ENCODE results near the gene CTTNBP2NL. TPM values are rescaled to one million over a fixed set of nuclear protein-coding genes. Genes with fewer than 3 reads are reported as not detected.

The CTTNBP2NL gene
- total and polyA plus RNA-seq, 2 of the 4 experiments (the other 2 are of a cell fraction), result 12.4 to 22.0 TPM

GRCh38 chr1:112461200-112461871 lies 65.3 kb downstream of the CTTNBP2NL start:
- Histone ChIP-seq H2BK15ac (ENCODE audit: low read depth, low read length) (peak overlapping the region; percentile 8; the same call in 1 of the 3 replicates), H2AK9ac (replicated peaks; ENCODE audit: low read depth, low read length, poor library complexity) (no peak overlapping the region), H3K27me3 (ENCODE audit: control insufficient read depth, insufficient read depth, low read length) (no peaks in the 10 kb centered on the region), H2BK120ac (ENCODE audit: low read depth, low read length) (no peak overlapping the region), H3K56ac (ENCODE audit: extremely low read depth, insufficient read depth, low read length) (no peak overlapping the region), H4K5ac (ENCODE audit: low read depth, low read length) (no peak overlapping the region), H3K4me2 (ENCODE audit: low read depth, low read length) (no peak overlapping the region), H3K14ac (replicated peaks; ENCODE audit: low read depth, low read length) (0 out of 2 replicates have a peak overlapping the region, but pooled peaks have one; percentile 11), H4K20me1 (ENCODE audit: insufficient read depth, low read length) (peaks cover 14% of the 10 kb centered on the region), H4K91ac (ENCODE audit: insufficient read depth, low read depth, low read length) (no peak overlapping the region), H3K9me3 (ENCODE audit: control insufficient read depth, insufficient read depth, low read length) (no peaks in the 10 kb centered on the region), H3K4me3 (ENCODE audit: insufficient read depth, low read depth, low read length) (no peak overlapping the region), H2AK5ac (ENCODE audit: low read depth, low read length) (no peak overlapping the region), H3K23ac (ENCODE audit: low read depth, low read length) (peak overlapping the region; percentile 20; the same call in 1 of the 2 replicates), H2BK5ac (ENCODE audit: low read depth, low read length, poor library complexity, severe bottlenecking) (peak overlapping the region; percentile 16), H3K9ac (ENCODE audit: low read depth, low read length) (no peak overlapping the region), H3K27ac (ENCODE audit: insufficient read depth, low read length) (no peak overlapping the region), H4K8ac (ENCODE audit: low read depth in 2 of 2, low read length in 2 of 2) (no peak overlapping the region), H3K36me3 (ENCODE audit: control insufficient read depth, insufficient read depth, low read length) (peaks cover 13% of the 10 kb centered on the region), H3K4me1 (ENCODE audit: control insufficient read depth, insufficient read depth, low read length) (peaks cover 36% of the 10 kb centered on the region), H3K4ac (ENCODE audit: low read depth, low read length) (no peak overlapping the region; the same call in 1 of the 2 replicates), H2AFZ (replicated peaks; ENCODE audit: low read length, poor library complexity) (no peak overlapping the region), H3K18ac (ENCODE audit: low read depth, low read length) (no peak overlapping the region), H2BK20ac (ENCODE audit: low read depth, low read length) (no peak overlapping the region), H3K9me1 (ENCODE audit: insufficient read depth, low read length) (peaks cover 18% of the 10 kb centered on the region), H3K79me1 (ENCODE audit: low read depth in 1 of 2, low read length in 2 of 2) (peaks cover 25 to 66% of the 10 kb centered on the region in 2 experiments)
- DNase-seq, result no peak
- POLR2A ChIA-PET (ENCODE audit: unreplicated experiment), result no interaction called here
- dilution Hi-C loops (cut with HindIII; ENCODE audit: low sequenced_read_pairs, unreplicated experiment), result no loop called here
- no CpG with 5 or more reads among the region's 3 CpGs for WGBS, 2 experiments (ENCODE audit: extremely low coverage in 2 of 2, insufficient read length in 1 of 2)
- in situ Hi-C loops (cut with MboI; ENCODE audit: low sequenced_read_pairs), result loop anchor here (5.0 kb wide), 1 partner anchor 69 kb away; no protein-coding TSS in a partner anchor
- ATAC-seq (ENCODE audit: low read depth), result no peak
- BruUV-seq (replicated peaks), result no TSS peak
- intact Hi-C loops (cut with micrococcal nuclease), result loop anchor here (10.0 kb wide), 1 partner anchor 243 kb away; the partner anchor contains the start of gene RHOC
- CTCF ChIA-PET, result interaction anchor here (0.6 kb wide), 1 partner anchor 65 kb away, joined by 4 read pairs; no protein-coding TSS in a partner anchor
- TF ChIP-seq POLR2A (IDR thresholded peaks at IDR 0.05; ENCODE audit: low read depth, low read length), result no peak
- no peak for TF ChIP-seq MXI1 (IDR thresholded peaks at IDR 0.05; ENCODE audit: borderline replicate concordance, low read depth, low read length)
- TF ChIP-seq NFE2L2 (IDR thresholded peaks at IDR 0.05; ENCODE audit: low read depth, low read length), result no peak
- TF ChIP-seq MAFK (IDR thresholded peaks at IDR 0.05; ENCODE audit: low read depth, low read length), result no peak
- no peak for TF ChIP-seq MAZ (IDR thresholded peaks at IDR 0.05; ENCODE audit: borderline replicate concordance, low read depth, low read length)
- no peak for TF ChIP-seq CEBPB (IDR thresholded peaks at IDR 0.05; ENCODE audit: low read depth, low read length)
- no peak for TF ChIP-seq CHD1 (IDR thresholded peaks at IDR 0.05; ENCODE audit: low read depth, low read length)
- no peak for TF ChIP-seq BHLHE40 (IDR thresholded peaks at IDR 0.05; ENCODE audit: low read depth, low read length)
- TF ChIP-seq ELK1 (IDR thresholded peaks at IDR 0.05; ENCODE audit: borderline replicate concordance, low read depth, low read length), result no peak
- TF ChIP-seq RAD21 (IDR thresholded peaks at IDR 0.05; ENCODE audit: low read length), result no peak
- TF ChIP-seq CTCF (conservative IDR thresholded peaks at IDR 0.05; ENCODE audit: low read depth, low read length), result no peak
- no peak for TF ChIP-seq FOS (IDR thresholded peaks at IDR 0.05; ENCODE audit: low read depth, low read length)
- TF ChIP-seq RFX5 (IDR thresholded peaks at IDR 0.05; ENCODE audit: low read depth, low read length), result no peak
- no peak for TF ChIP-seq RCOR1 (IDR thresholded peaks at IDR 0.05; ENCODE audit: insufficient replicate concordance, low read length)
- TF ChIP-seq USF2 (IDR thresholded peaks at IDR 0.05; ENCODE audit: low read depth, low read length), result no peak
